Stimulated activated CD8-positive, alpha-beta memory T cell treated with anti-CD3 and anti-CD28 coated beads, Interleukin-15, amount 100 ng/mL, for 1 hour (primary cell): Measurements from ENCODE around the gene BCAR3.

Experiments used
- DNase-seq: peaks from one replicate; pipeline ENCODE4 v3.0.0-alpha.2; 2020; ENCODE audit warnings: low read depth

Gene BCAR3

GRCh38 chr1:93638981-93639380, 42.7 kb downstream of the BCAR3 start:
- DNase-seq = no peak

- DNase-seq = no peak
Observed at GRCh38 chr1:93638307-93638847, 43.3 kb downstream of the BCAR3 start.

GRCh38 chr1:93636712-93637111, 44.9 kb downstream of the BCAR3 start:
- DNase-seq = no peak

GRCh38 chr1:93635614-93636543, 45.8 kb downstream of the BCAR3 start:
- DNase-seq = no peak

GRCh38 chr1:93633313-93633712, 48.3 kb downstream of the BCAR3 start:
- DNase-seq = no peak

- DNase-seq = no peak
Observed at GRCh38 chr1:93631626-93632365, 49.8 kb downstream of the BCAR3 start.

- no peak for DNase-seq
Observed at GRCh38 chr1:93630168-93630567, 51.5 kb downstream of the BCAR3 start.

- no peak for DNase-seq
Observed at GRCh38 chr1:93629101-93630059, 52.3 kb downstream of the BCAR3 start.

GRCh38 chr1:93628681-93629080, 53.0 kb downstream of the BCAR3 start:
- DNase-seq = no peak

- no peak for DNase-seq
Observed at GRCh38 chr1:93625582-93626327, 55.9 kb downstream of the BCAR3 start.

- no peak for DNase-seq
Observed at GRCh38 chr1:93623875-93624274, 57.8 kb downstream of the BCAR3 start.

- DNase-seq = no peak
Observed at GRCh38 chr1:93623436-93623835, 58.2 kb downstream of the BCAR3 start.

- no peak for DNase-seq
Observed at GRCh38 chr1:93621246-93621645, 60.4 kb downstream of the BCAR3 start.

GRCh38 chr1:93620841-93621210, 60.8 kb downstream of the BCAR3 start:
- DNase-seq = no peak

GRCh38 chr1:93620172-93620840, 61.3 kb downstream of the BCAR3 start:
- no peak for DNase-seq

GRCh38 chr1:93619507-93620171, 62.0 kb downstream of the BCAR3 start:
- DNase-seq = no peak

GRCh38 chr1:93617670-93618499, 63.8 kb downstream of the BCAR3 start:
- no peak for DNase-seq

GRCh38 chr1:93616996-93617669, 64.5 kb downstream of the BCAR3 start:
- no peak for DNase-seq
